K562 (cell line): ENCODE results near the gene DSTYK. TPM values are rescaled to one million over a fixed set of nuclear protein-coding genes. Genes with fewer than 3 reads are reported as not detected.
A peak's percentile ranks its signal among the peaks of the same experiment; 100 is the strongest.

Experiments
- ATAC-seq: fragments of 200-7000 bp; cut with Tn5 transposase; 3 replicates; pipeline ENCODE4 v1.9.1; 2020; ENCODE audit warnings: moderate library complexity
- BruUV-seq: library from RNA; stranded (reverse); fragments of 400-500 nt; replicated peaks from 2 replicates; lab custom pipeline; 2021; lab: Mats Ljungman, UMichigan
- CTCF ChIA-PET: fragments of 300-600 bp; formaldehyde crosslinking; extraction: SDS; loops from one replicate; lab custom pipeline; 2021; ENCODE audit warnings: low intra/inter-chr PET ratio; lab: Yijun Ruan, JAX
- POLR2A ChIA-PET: fragments of 300-600, 350-650 bp; sonication (Branson Sonifier 250); formaldehyde crosslinking; extraction: SDS; loops from one replicate; lab custom pipeline; 2021; ENCODE audit warnings: antibody characterized with exemption, inconsistent platforms; lab: Yijun Ruan, JAX
- DNase-seq, 4 experiments: peaks; one replicate each; pipeline versions ENCODE4 v3.0.0 to v3.0.0-alpha.2; 2011 to 2018; ENCODE audit warnings: low spot score in 3 of 4, mixed read lengths in 3 of 4; ENCODE audit errors: extremely low read depth in 1 of 4
- FAIRE-seq: peaks from 2 replicates; lab custom pipeline; 2011; peaks lifted over from hg19 to GRCh38; lab: Jason Lieb, UNC
- H2AFZ ChIP-seq: 2 replicates; pipeline ENCODE4 v1.6.0; 2011; ENCODE audit warnings: low read depth, low read length, control low read depth, inconsistent platforms
- H3K27ac ChIP-seq: fragments of 200-600 bp; 3 replicates; pipeline ENCODE4 v1.8.0; 2011; ENCODE audit warnings: low read depth, mild to moderate bottlenecking, control low read depth, inconsistent platforms, low read length, moderate library complexity, mixed read lengths; ENCODE audit errors: extremely low read depth
- H3K27me3 ChIP-seq, 2 experiments: fragments of 300-600 bp in 1 of 2; 2 replicates in 1 of 2; 3 replicates in 1 of 2; pipeline versions ENCODE4 v1.6.0 to v1.8.0; 2011; ENCODE audit warnings: inconsistent platforms in 2 of 2, low read length in 2 of 2, mild to moderate bottlenecking in 1 of 2, mixed read lengths in 1 of 2, moderate library complexity in 1 of 2; ENCODE audit not compliant: control insufficient read depth in 2 of 2, insufficient read depth in 2 of 2
- H3K36me3 ChIP-seq: fragments of 300-600 bp; 3 replicates; pipeline ENCODE4 v1.8.0; 2011; ENCODE audit warnings: mild to moderate bottlenecking, low read length, inconsistent platforms; ENCODE audit not compliant: control insufficient read depth, insufficient read depth
- H3K4me1 ChIP-seq, 2 experiments: fragments of 200-600 bp in 1 of 2; replicated peaks in 1 of 2; 2 replicates in 1 of 2; 3 replicates in 1 of 2; pipeline versions ENCODE4 v1.5.1 to v1.8.0; 2011; ENCODE audit warnings: inconsistent platforms in 2 of 2, low read length in 2 of 2, mild to moderate bottlenecking in 1 of 2, mixed read lengths in 1 of 2, moderate library complexity in 1 of 2; ENCODE audit not compliant: control insufficient read depth in 2 of 2, insufficient read depth in 2 of 2
- H3K4me2 ChIP-seq: 2 replicates; pipeline ENCODE4 v1.6.1; 2011; ENCODE audit warnings: low read length, control low read depth, inconsistent platforms, mixed read lengths; ENCODE audit not compliant: insufficient read depth
- H3K4me3 ChIP-seq: fragments of 200-600 bp; sonication (generic), shearing (Covaris generic); 2 replicates; pipeline ENCODE4 v1.5.1; 2016; ENCODE audit warnings: control low read depth, inconsistent platforms
- H3K79me2 ChIP-seq: fragments of 200-600 bp; 3 replicates; pipeline ENCODE4 v1.8.0; 2011; ENCODE audit warnings: low read length, inconsistent platforms; ENCODE audit not compliant: control insufficient read depth, insufficient read depth
- H3K9ac ChIP-seq, 2 experiments: 2 replicates each; pipeline versions ENCODE4 v1.6.0 to v1.6.1; 2011; ENCODE audit warnings: low read depth in 2 of 2, low read length in 2 of 2, control low read depth in 1 of 2, inconsistent platforms in 1 of 2, mild to moderate bottlenecking in 1 of 2, mixed read lengths in 1 of 2; ENCODE audit not compliant: insufficient read depth in 1 of 2
- H3K9me1 ChIP-seq: one replicate; pipeline ENCODE4 v1.6.0; 2011; ENCODE audit warnings: inconsistent platforms, mild to moderate bottlenecking, low read length, moderate library complexity; ENCODE audit not compliant: control insufficient read depth, insufficient read depth
- H3K9me3 ChIP-seq: replicated peaks from 2 replicates; pipeline ENCODE4 v1.5.1; 2011; ENCODE audit warnings: low read depth, low read length, inconsistent platforms; ENCODE audit not compliant: control insufficient read depth, insufficient read depth
- H4K20me1 ChIP-seq: replicated peaks from 2 replicates; pipeline ENCODE4 v1.6.1; 2011; ENCODE audit warnings: low read length, inconsistent platforms, mixed read lengths; ENCODE audit not compliant: control insufficient read depth, insufficient read depth
- HNRNPUL1 ChIP-seq: fragments of 200-400 bp; formaldehyde crosslinking; IDR thresholded peaks from 2 replicates; pipeline ENCODE4 v1.6.1; 2017; ENCODE audit warnings: low read length
- RB1 ChIP-seq: fragments of 450-650 bp; IDR thresholded peaks from 2 replicates; pipeline ENCODE4 v1.6.1; 2017; ENCODE audit warnings: low read depth, mild to moderate bottlenecking
- WHSC1 ChIP-seq: IDR thresholded peaks from one replicate; pipeline ENCODE4 v1.6.1; 2012; ENCODE audit warnings: low read length, control low read depth, inconsistent platforms
- ZNF444 ChIP-seq: fragments of 250-450 bp; sonication (Bioruptor Pico); IDR thresholded peaks from 2 replicates; pipeline ENCODE4 v1.4.0; 2020; ENCODE audit warnings: mild to moderate bottlenecking, moderate library complexity
- WGBS: fragments of 100-300 bp; shearing (Covaris generic); methylation state at CpG from one replicate; pipeline ENCODE4 v1.1.6; 2016; ENCODE audit warnings: low coverage, mixed read lengths; ENCODE audit not compliant: insufficient coverage; ENCODE audit errors: missing lambda C conversion rate; 5-methylcytosine and 5-hydroxymethylcytosine counted together
- in situ Hi-C: fragments of 300-500 bp; cut with MboI; formaldehyde crosslinking; loops from 4 replicates; pipeline ENCODE4 v1.15.0; 2018; ENCODE audit warnings: inconsistent platforms, mixed read lengths
- intact Hi-C: fragments of 100-400 bp; cut with micrococcal nuclease; formaldehyde crosslinking; loops from 2 replicates; pipeline ENCODE4 v1.14.2; 2022
- polyA plus RNA-seq, 8 experiments: library from polyadenylated mRNA; depleted of rRNA in 4 of 8; stranded (reverse) in 5 of 8; unstranded in 3 of 8; fragments of >200 nt; fragmentation: Nextera tagmentation in 2 of 8; fragmentation: Illumina TruSeq in 1 of 8; extraction: Ambion mirVana in 2 of 8; extraction: Trizol in 1 of 8; gene quantifications; 2 replicates each; pipeline versions ENCODE4 v1.2.1 to v1.2.3, GENCODE V29; 2011 to 2014; ENCODE audit warnings: inconsistent platforms in 1 of 8, missing spikeins in 1 of 8
- total RNA-seq, 7 experiments: library from RNA; depleted of rRNA in 6 of 7; stranded (reverse); fragments of >200 nt in 6 of 7; fragmentation: Illumina TruSeq in 2 of 7; extraction: Trizol in 2 of 7; gene quantifications; 2 replicates each; pipeline versions ENCODE4 v1.2.1 to v1.2.3, GENCODE V29; 2011 to 2021; ENCODE audit warnings: low replicate concordance in 1 of 7

Gene DSTYK
- total and polyA plus RNA-seq, 9 of the 15 experiments (the other 6 are each of a cell fraction or from before 2014, with no cell fraction given) = 4.2 to 7.1 (median 6.2) TPM

- no peak for TF ChIP-seq ZNF444 (CRISPR knock-in tag)
- TF ChIP-seq HNRNPUL1 = no peak
Observed at GRCh38 chr1:205170532-205171269, 40.8 kb downstream of the DSTYK start (continued).

GRCh38 chr1:205169248-205169647, 42.3 kb downstream of the DSTYK start:
- Histone ChIP-seq H2AFZ (no peak overlapping the region), H3K4me1 (peaks cover 17 to 43% of the 10 kb centered on the region in 2 experiments), H3K27ac (no peak overlapping the region), H3K9me3 (no peaks in the 10 kb centered on the region), H3K4me3 (no peak overlapping the region), H3K27me3 (no peaks in the 10 kb centered on the region), H3K9ac (no peak overlapping the region), H3K4me2 (no peak overlapping the region), H3K9me1 (no peaks in the 10 kb centered on the region), H3K79me2 (no peaks in the 10 kb centered on the region; the same call in 2 of the 3 replicates), H4K20me1 (no peaks in the 10 kb centered on the region), H3K36me3 (peaks cover 29% of the 10 kb centered on the region)
- TF ChIP-seq RB1 (no peak), WHSC1 (peak; percentile 68)
- POLR2A ChIA-PET = interaction anchor here (2.3 to 2.4 kb wide), 3 partner anchors 9 to 18 kb away, joined by 5 to 17 read pairs (median 8); no protein-coding TSS in a partner anchor
- CTCF ChIA-PET = no interaction called here
- no TSS peak for BruUV-seq
- intact Hi-C loops = no loop called here
- no peak for FAIRE-seq
- in situ Hi-C loops = no loop called here
- WGBS = 84% methylated on average over 10 of the region's 10 CpGs
- ATAC-seq = no peak
- no peak for DNase-seq
